B cell (primary cell): Measurements from ENCODE around the gene CDH13. TPM values are rescaled to one million over a fixed set of nuclear protein-coding genes. Genes with fewer than 3 reads are reported as not detected.

Source experiments
- ATAC-seq: fragments of 200-7000 bp; cut with Tn5 transposase; one replicate; pipeline ENCODE4 v1.10.0; 2021; ENCODE audit warnings: low read depth, mild to moderate bottlenecking, moderate number of reproducible peaks, moderate library complexity
- CTCF ChIA-PET: fragments of 350-600 bp; sonication (Branson Sonifier 250); formaldehyde crosslinking; loops from one replicate; lab custom pipeline; 2021; ENCODE audit warnings: antibody characterized with exemption, inconsistent platforms; lab: Charles Lee
- POLR2A ChIA-PET: fragments of 350-600 bp; sonication (Branson Sonifier 250); formaldehyde crosslinking; loops from one replicate; lab custom pipeline; 2021; ENCODE audit warnings: antibody characterized with exemption; lab: Charles Lee
- DNase-seq: peaks from one replicate; pipeline ENCODE4 v3.0.0; 2013
- H2AFZ ChIP-seq: 2 replicates; pipeline ENCODE4 v1.6.1; 2012; ENCODE audit warnings: mild to moderate bottlenecking, low read depth, low read length; ENCODE audit not compliant: insufficient read depth, poor library complexity, severe bottlenecking
- H3K27ac ChIP-seq, 2 donors: 1 replicate in 1 of 2; 2 replicates in 1 of 2; pipeline ENCODE4 v1.5.1; 2012 to 2013; ENCODE audit warnings: low read length in 2 of 2, mild to moderate bottlenecking in 2 of 2, moderate library complexity in 1 of 2
- H3K27me3 ChIP-seq, 4 experiments: fragments of 200-600 bp in 1 of 4; sonication (generic) in 1 of 4; replicated peaks in 1 of 4; 1 replicate in 2 of 4; 2 replicates in 2 of 4; pipeline versions ENCODE4 v1.6.1 to v1.7.0; 2013 to 2016; ENCODE audit warnings: low read length in 3 of 4, mild to moderate bottlenecking in 2 of 4, mixed read lengths in 1 of 4, moderate library complexity in 1 of 4; ENCODE audit not compliant: insufficient read depth in 4 of 4, control insufficient read depth in 3 of 4; ENCODE audit errors: control extremely low read depth in 1 of 4
- H3K36me3 ChIP-seq, 2 experiments: replicated peaks in 1 of 2; 1 replicate in 1 of 2; 2 replicates in 1 of 2; pipeline versions ENCODE4 v1.6.1 to v1.7.1; 2013; ENCODE audit warnings: low read length in 1 of 2; ENCODE audit not compliant: insufficient read depth in 2 of 2, control insufficient read depth in 1 of 2; ENCODE audit errors: control extremely low read depth in 1 of 2, extremely low read depth in 1 of 2
- H3K4me1 ChIP-seq, 2 donors: fragments of 200-600 bp in 1 of 2; sonication (generic) in 1 of 2; 1 replicate in 1 of 2; 2 replicates in 1 of 2; pipeline versions ENCODE4 v1.5.1 to v1.6.1; 2013 to 2017; ENCODE audit warnings: low read length in 2 of 2; ENCODE audit not compliant: control insufficient read depth in 2 of 2, insufficient read depth in 2 of 2
- H3K4me2 ChIP-seq: replicated peaks from 2 replicates; pipeline ENCODE3; 2012; ENCODE audit warnings: mild to moderate bottlenecking, low read depth, low read length; ENCODE audit not compliant: poor library complexity, severe bottlenecking
- H3K4me3 ChIP-seq, 5 experiments: fragments of 200-600 bp in 1 of 5; sonication (generic) in 1 of 5; 1 replicate in 3 of 5; 2 replicates in 2 of 5; pipeline versions ENCODE4 v1.5.1 to v1.7.0; 2011 to 2016; ENCODE audit warnings: low read length in 4 of 5, mild to moderate bottlenecking in 4 of 5, low read depth in 2 of 5, control low read depth in 1 of 5, moderate library complexity in 1 of 5; ENCODE audit not compliant: insufficient read depth in 1 of 5; ENCODE audit errors: control extremely low read depth in 1 of 5, extremely low read depth in 1 of 5
- H3K79me2 ChIP-seq: fragments of 200-600 bp; sonication (generic); one replicate; pipeline ENCODE4 v1.6.0; 2016; ENCODE audit warnings: low read length; ENCODE audit not compliant: control insufficient read depth, insufficient read depth
- H3K9ac ChIP-seq: fragments of 200-600 bp; sonication (generic); 2 replicates; pipeline ENCODE4 v1.6.1; 2017; ENCODE audit warnings: mild to moderate bottlenecking, low read length, moderate library complexity
- H3K9me3 ChIP-seq, 3 donors: one replicate each; pipeline versions ENCODE4 v1.6.1 to v1.7.1; 2013; ENCODE audit warnings: low read length in 2 of 3; ENCODE audit not compliant: control insufficient read depth in 2 of 3, insufficient read depth in 1 of 3; ENCODE audit errors: control extremely low read depth in 1 of 3
- H4K20me1 ChIP-seq: 2 replicates; pipeline ENCODE4 v1.6.0; 2012; ENCODE audit warnings: mild to moderate bottlenecking, low read length; ENCODE audit not compliant: insufficient read depth, control insufficient read depth, poor library complexity, severe bottlenecking
- H3K27ac Mint-ChIP-seq: one replicate; pipeline ENCODE4 v1.8.0; 2021; ENCODE audit warnings: mixed read lengths
- H3K27me3 Mint-ChIP-seq: one replicate; pipeline ENCODE4 v1.8.0; 2021; ENCODE audit warnings: mixed read lengths
- H3K4me1 Mint-ChIP-seq: one replicate; pipeline ENCODE4 v1.8.0; 2021; ENCODE audit warnings: mixed read lengths
- H3K4me3 Mint-ChIP-seq: one replicate; pipeline ENCODE4 v1.8.0; 2021; ENCODE audit warnings: mixed read lengths
- H3K9me3 Mint-ChIP-seq: one replicate; pipeline ENCODE4 v1.8.0; 2022; ENCODE audit warnings: mixed read lengths; ENCODE audit not compliant: insufficient read depth
- EZH2 ChIP-seq: IDR thresholded peaks from 2 replicates; pipeline ENCODE4 v1.6.1; 2012; ENCODE audit warnings: borderline replicate concordance, low read depth, mild to moderate bottlenecking, moderate library complexity, low read length; ENCODE audit not compliant: insufficient read depth, poor library complexity, severe bottlenecking
- WGBS: methylation state at CpG from one replicate; pipeline ENCODE4 v1.1.5; 2013; ENCODE audit warnings: missing lambda C conversion rate; ENCODE audit not compliant: insufficient coverage; 5-methylcytosine and 5-hydroxymethylcytosine counted together
- intact Hi-C: fragments of 100-400 bp; cut with micrococcal nuclease; formaldehyde crosslinking; loops from one replicate; pipeline ENCODE4 v1.10.0; 2022
- polyA plus RNA-seq: library from polyadenylated mRNA; depleted of rRNA; stranded (reverse); fragments of >200 nt; gene quantifications from 2 replicates; pipeline ENCODE4 v1.2.3, GENCODE V29; 2012
- total RNA-seq, 2 donors: library from RNA; stranded (reverse); fragments of 120-200 nt in 1 of 2; gene quantifications; 1 replicate in 1 of 2; 2 replicates in 1 of 2; pipeline versions ENCODE4 v1.2.3 to v1.2.4, GENCODE V29; 2013 to 2022
- TF ChIP-seq, protein P1 (sequence below): fragments of 200-600 bp; IDR thresholded peaks from one replicate; pipeline ENCODE4 v1.8.0; 2022; ENCODE audit warnings: antibody characterized with exemption, mild to moderate bottlenecking

Gene CDH13
- total and polyA plus RNA-seq, 2 donors (not counting 1 experiment from before 2014, with no cell fraction given) = not detected

- Histone ChIP-seq H3K4me2 (no peak overlapping the region), H3K4me3 (no peak overlapping the region), H4K20me1 (no peaks in the 10 kb centered on the region), H3K79me2 (no peaks in the 10 kb centered on the region), H2AFZ (no peak overlapping the region), H3K9ac (no peak overlapping the region), H3K9me3 (no peaks in the 10 kb centered on the region), H3K4me1 (no peaks in the 10 kb centered on the region), H3K27me3 (peaks cover 0 to 4% (median 0%) of the 10 kb centered on the region in 4 experiments), H3K27ac (no peak overlapping the region), H3K36me3 (no peaks in the 10 kb centered on the region)
- Mint-ChIP-seq H3K27ac (no peak overlapping the region), H3K27me3 (peaks cover 4% of the 10 kb centered on the region), H3K9me3 (peaks cover 2% of the 10 kb centered on the region), H3K4me1 (no peaks in the 10 kb centered on the region), H3K4me3 (no peak overlapping the region)
- CTCF ChIA-PET = no interaction called here
- POLR2A ChIA-PET = no interaction called here
- ATAC-seq = no peak
- DNase-seq = no peak
- WGBS = no CpG with 5 or more reads among the region's 2 CpGs
- TF ChIP-seq EZH2 = no peak
- TF ChIP-seq, protein P1, sequence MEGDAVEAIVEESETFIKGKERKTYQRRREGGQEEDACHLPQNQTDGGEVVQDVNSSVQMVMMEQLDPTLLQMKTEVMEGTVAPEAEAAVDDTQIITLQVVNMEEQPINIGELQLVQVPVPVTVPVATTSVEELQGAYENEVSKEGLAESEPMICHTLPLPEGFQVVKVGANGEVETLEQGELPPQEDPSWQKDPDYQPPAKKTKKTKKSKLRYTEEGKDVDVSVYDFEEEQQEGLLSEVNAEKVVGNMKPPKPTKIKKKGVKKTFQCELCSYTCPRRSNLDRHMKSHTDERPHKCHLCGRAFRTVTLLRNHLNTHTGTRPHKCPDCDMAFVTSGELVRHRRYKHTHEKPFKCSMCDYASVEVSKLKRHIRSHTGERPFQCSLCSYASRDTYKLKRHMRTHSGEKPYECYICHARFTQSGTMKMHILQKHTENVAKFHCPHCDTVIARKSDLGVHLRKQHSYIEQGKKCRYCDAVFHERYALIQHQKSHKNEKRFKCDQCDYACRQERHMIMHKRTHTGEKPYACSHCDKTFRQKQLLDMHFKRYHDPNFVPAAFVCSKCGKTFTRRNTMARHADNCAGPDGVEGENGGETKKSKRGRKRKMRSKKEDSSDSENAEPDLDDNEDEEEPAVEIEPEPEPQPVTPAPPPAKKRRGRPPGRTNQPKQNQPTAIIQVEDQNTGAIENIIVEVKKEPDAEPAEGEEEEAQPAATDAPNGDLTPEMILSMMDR = no peak
- intact Hi-C loops = no loop called here
These were observed 911.9 kb downstream of the CDH13 start for GRCh38 chr16:83538707-83539106.

- Histone ChIP-seq H3K36me3 (no peaks in the 10 kb centered on the region), H3K4me1 (no peaks in the 10 kb centered on the region), H3K9me3 (no peaks in the 10 kb centered on the region), H3K79me2 (no peaks in the 10 kb centered on the region), H4K20me1 (no peaks in the 10 kb centered on the region), H3K4me2 (no peak overlapping the region), H3K27me3 (peaks cover 0 to 3% (median 0%) of the 10 kb centered on the region in 4 experiments), H3K4me3 (no peak overlapping the region), H3K27ac (no peak overlapping the region), H3K9ac (no peak overlapping the region), H2AFZ (no peak overlapping the region)
- H3K27me3 Mint-ChIP-seq = peaks cover 4% of the 10 kb centered on the region
- H3K4me3 Mint-ChIP-seq = no peak overlapping the region
- TF ChIP-seq, protein P1 = no peak
- no peak for TF ChIP-seq EZH2
- CTCF ChIA-PET = no interaction called here
- no peak overlapping the region for H3K27ac Mint-ChIP-seq
- no peak for ATAC-seq
- intact Hi-C loops = no loop called here
- WGBS = 85% methylated on average over 7 of the region's 12 CpGs
- DNase-seq = no peak
- no peaks in the 10 kb centered on the region for H3K4me1 Mint-ChIP-seq
- H3K9me3 Mint-ChIP-seq = peaks cover 2% of the 10 kb centered on the region
- POLR2A ChIA-PET = no interaction called here
These were observed 913.1 kb downstream of the CDH13 start for GRCh38 chr16:83539736-83540490.
